ENCODE results near the gene TSHZ2.

Gene TSHZ2

GRCh38 chr20:53408691-53409446 is 436.7 kb downstream of the TSHZ2 start:
- H3K36me3 ChIP-seq (ENCODE audit: insufficient read depth): no peaks in the 10 kb centered on the region
- no peak for TF ChIP-seq CTCF (conservative IDR thresholded peaks at IDR 0.05; ENCODE audit: low read depth, low read length)
- no peaks in the 10 kb centered on the region for H3K79me2 ChIP-seq (ENCODE audit: insufficient read depth, low read depth)
- no peak overlapping the region for H3K4me2 ChIP-seq
- H3K4me1 ChIP-seq (ENCODE audit: low read depth, poor library complexity, severe bottlenecking): peaks cover 12% of the 10 kb centered on the region
- H3K4me3 ChIP-seq (IDR thresholded peaks at IDR 0.05; ENCODE audit: insufficient read depth, low read depth, low read length): no peak overlapping the region
- H3K27ac ChIP-seq: no peak overlapping the region
- no peak overlapping the region for H2AFZ ChIP-seq (ENCODE audit: low read depth)
- no peaks in the 10 kb centered on the region for H3K27me3 ChIP-seq (ENCODE audit: insufficient read depth, low read depth)
- no peak overlapping the region for H3K9ac ChIP-seq
- H4K20me1 ChIP-seq (ENCODE audit: insufficient read depth): no peaks in the 10 kb centered on the region

GRCh38 chr20:53409447-53409717 is 437.2 kb downstream of the TSHZ2 start:
- no peak for TF ChIP-seq CTCF (conservative IDR thresholded peaks at IDR 0.05; ENCODE audit: low read depth, low read length)
- Histone ChIP-seq H3K9ac (no peak overlapping the region), H3K79me2 (ENCODE audit: insufficient read depth, low read depth) (no peaks in the 10 kb centered on the region), H3K36me3 (ENCODE audit: insufficient read depth) (no peaks in the 10 kb centered on the region), H3K4me3 (IDR thresholded peaks at IDR 0.05; ENCODE audit: insufficient read depth, low read depth, low read length) (no peak overlapping the region), H3K4me1 (ENCODE audit: low read depth, poor library complexity, severe bottlenecking) (peaks cover 12% of the 10 kb centered on the region), H3K4me2 (no peak overlapping the region), H4K20me1 (ENCODE audit: insufficient read depth) (no peaks in the 10 kb centered on the region), H2AFZ (ENCODE audit: low read depth) (no peak overlapping the region), H3K27ac (no peak overlapping the region), H3K27me3 (ENCODE audit: insufficient read depth, low read depth) (no peaks in the 10 kb centered on the region)

- H2AFZ ChIP-seq (ENCODE audit: low read depth): no peak overlapping the region
- H3K4me1 ChIP-seq (ENCODE audit: low read depth, poor library complexity, severe bottlenecking): peaks cover 12% of the 10 kb centered on the region
- no peaks in the 10 kb centered on the region for H4K20me1 ChIP-seq (ENCODE audit: insufficient read depth)
- H3K79me2 ChIP-seq (ENCODE audit: insufficient read depth, low read depth): no peaks in the 10 kb centered on the region
- H3K27ac ChIP-seq: no peak overlapping the region
- TF ChIP-seq CTCF (conservative IDR thresholded peaks at IDR 0.05; ENCODE audit: low read depth, low read length): no peak
- no peaks in the 10 kb centered on the region for H3K27me3 ChIP-seq (ENCODE audit: insufficient read depth, low read depth)
- H3K4me3 ChIP-seq (IDR thresholded peaks at IDR 0.05; ENCODE audit: insufficient read depth, low read depth, low read length): no peak overlapping the region
- no peak overlapping the region for H3K4me2 ChIP-seq
- no peaks in the 10 kb centered on the region for H3K36me3 ChIP-seq (ENCODE audit: insufficient read depth)
- no peak overlapping the region for H3K9ac ChIP-seq
Measured at GRCh38 chr20:53411129-53411528, 439.0 kb downstream of the TSHZ2 start.

GRCh38 chr20:53411891-53412290 is 439.7 kb downstream of the TSHZ2 start:
- Histone ChIP-seq H2AFZ (ENCODE audit: low read depth) (no peak overlapping the region), H3K4me1 (ENCODE audit: low read depth, poor library complexity, severe bottlenecking) (peaks cover 12% of the 10 kb centered on the region), H3K79me2 (ENCODE audit: insufficient read depth, low read depth) (no peaks in the 10 kb centered on the region), H4K20me1 (ENCODE audit: insufficient read depth) (no peaks in the 10 kb centered on the region), H3K9ac (no peak overlapping the region), H3K4me3 (IDR thresholded peaks at IDR 0.05; ENCODE audit: insufficient read depth, low read depth, low read length) (no peak overlapping the region), H3K4me2 (no peak overlapping the region), H3K27me3 (ENCODE audit: insufficient read depth, low read depth) (no peaks in the 10 kb centered on the region), H3K27ac (no peak overlapping the region), H3K36me3 (ENCODE audit: insufficient read depth) (no peaks in the 10 kb centered on the region)
- TF ChIP-seq CTCF (conservative IDR thresholded peaks at IDR 0.05; ENCODE audit: low read depth, low read length): no peak
